ENCODE data around the gene CNRIP1. TPM values are rescaled to one million over a fixed set of nuclear protein-coding genes. Genes with fewer than 3 reads are reported as not detected.

CNRIP1 gene
- total RNA-seq, 1 donor from 2014 or later = 4.4 TPM

DNA sequence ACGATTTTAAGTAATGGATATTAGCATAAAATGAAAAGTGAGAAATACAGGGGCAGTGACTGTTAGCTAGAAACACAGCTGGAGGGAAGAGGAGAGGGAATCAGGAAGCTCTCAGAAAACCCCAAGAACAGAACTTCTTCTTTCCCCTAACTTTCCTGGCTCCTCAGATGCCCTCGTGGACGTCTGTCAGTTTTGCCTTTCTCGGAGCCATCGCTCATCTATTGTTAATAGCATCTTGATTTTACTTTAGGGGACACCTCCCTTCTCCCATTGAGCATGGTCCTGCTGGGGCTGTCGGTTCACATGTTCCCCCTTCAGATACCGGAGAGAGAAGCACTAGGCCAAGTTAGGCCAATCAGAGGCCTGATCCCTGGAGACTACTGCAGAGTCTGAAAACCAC, 43.0 kb upstream of the CNRIP1 start:
- no peaks in the 10 kb centered on the region for H3K4me1 Mint-ChIP-seq (ENCODE audit: low read depth, unreplicated experiment)
- FAIRE-seq = no peak
- Histone ChIP-seq H4K20me1 (ENCODE audit: insufficient read depth, low read length) (no peaks in the 10 kb centered on the region), H3K79me2 (ENCODE audit: insufficient read depth, low read length) (no peaks in the 10 kb centered on the region), H3K9ac (ENCODE audit: low read length) (no peak overlapping the region), H3K27ac (ENCODE audit: low read depth, low read length) (no peak overlapping the region), H3K4me3 (ENCODE audit: insufficient read depth, low read depth, low read length) (no peak overlapping the region), H3K27me3 (ENCODE audit: insufficient read depth, low read length) (no peaks in the 10 kb centered on the region), H3K9me3 (ENCODE audit: insufficient read depth, low read depth, low read length) (no peaks in the 10 kb centered on the region), H2AFZ (ENCODE audit: low read depth, low read length) (no peak overlapping the region), H3K4me2 (ENCODE audit: low read length) (no peak overlapping the region), H3K36me3 (ENCODE audit: insufficient read depth, low read length) (no peaks in the 10 kb centered on the region), H3K4me1 (ENCODE audit: insufficient read depth, low read length) (no peaks in the 10 kb centered on the region)
- no peaks in the 10 kb centered on the region for H3K36me3 Mint-ChIP-seq (ENCODE audit: low read depth, unreplicated experiment)
- H3K4me3 Mint-ChIP-seq (ENCODE audit: unreplicated experiment) = no peak overlapping the region
- no peaks in the 10 kb centered on the region for H3K9me3 Mint-ChIP-seq (ENCODE audit: unreplicated experiment)
- no peaks in the 10 kb centered on the region for H3K27me3 Mint-ChIP-seq (ENCODE audit: low read depth, unreplicated experiment)
- H3K27ac Mint-ChIP-seq (ENCODE audit: unreplicated experiment) = no peak overlapping the region
- TF ChIP-seq EZH2 (IDR thresholded peaks at IDR 0.05; ENCODE audit: insufficient read depth, low read length) = no peak
- no peak for TF ChIP-seq CTCF (IDR thresholded peaks at IDR 0.05; ENCODE audit: insufficient read depth, low read depth, low read length)
- DNase-seq (ENCODE audit: low read depth) = no peak

DNA sequence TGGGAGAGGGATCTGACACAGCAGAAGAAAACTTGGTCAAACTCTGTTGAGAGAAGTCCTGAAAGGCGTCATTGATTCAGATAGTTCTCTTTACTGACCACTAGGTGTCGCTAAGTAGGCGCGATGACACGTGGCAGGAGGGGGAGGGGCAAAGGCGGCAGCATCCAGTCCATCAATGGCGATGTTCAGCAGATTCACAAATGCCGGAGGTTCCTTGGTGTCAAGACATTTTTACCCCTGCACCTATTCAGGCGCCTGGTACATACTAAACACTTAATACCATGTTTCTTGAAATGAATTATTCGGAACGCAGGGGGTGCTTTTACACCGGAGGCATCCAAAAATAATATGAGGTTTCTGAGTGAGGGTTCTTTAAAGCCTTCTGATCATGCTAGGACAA, 42.3 kb upstream of the CNRIP1 start:
- Histone ChIP-seq H3K79me2 (ENCODE audit: insufficient read depth, low read length) (no peaks in the 10 kb centered on the region), H3K9ac (ENCODE audit: low read length) (no peak overlapping the region), H3K9me3 (ENCODE audit: insufficient read depth, low read depth, low read length) (no peaks in the 10 kb centered on the region), H3K27me3 (ENCODE audit: insufficient read depth, low read length) (no peaks in the 10 kb centered on the region), H3K36me3 (ENCODE audit: insufficient read depth, low read length) (no peaks in the 10 kb centered on the region), H3K4me3 (ENCODE audit: insufficient read depth, low read depth, low read length) (no peak overlapping the region), H2AFZ (ENCODE audit: low read depth, low read length) (no peak overlapping the region), H3K4me2 (ENCODE audit: low read length) (no peak overlapping the region), H3K27ac (ENCODE audit: low read depth, low read length) (no peak overlapping the region), H3K4me1 (ENCODE audit: insufficient read depth, low read length) (no peaks in the 10 kb centered on the region), H4K20me1 (ENCODE audit: insufficient read depth, low read length) (no peaks in the 10 kb centered on the region)
- FAIRE-seq (no peak), DNase-seq (ENCODE audit: low read depth) (peak; percentile 10)
- Mint-ChIP-seq H3K27ac (ENCODE audit: unreplicated experiment) (no peak overlapping the region), H3K27me3 (ENCODE audit: low read depth, unreplicated experiment) (no peaks in the 10 kb centered on the region), H3K4me3 (ENCODE audit: unreplicated experiment) (no peak overlapping the region), H3K9me3 (ENCODE audit: unreplicated experiment) (no peaks in the 10 kb centered on the region), H3K36me3 (ENCODE audit: low read depth, unreplicated experiment) (no peaks in the 10 kb centered on the region), H3K4me1 (ENCODE audit: low read depth, unreplicated experiment) (no peaks in the 10 kb centered on the region)
- TF ChIP-seq CTCF (IDR thresholded peaks at IDR 0.05; ENCODE audit: insufficient read depth, low read depth, low read length) (peak; percentile 58), EZH2 (IDR thresholded peaks at IDR 0.05; ENCODE audit: insufficient read depth, low read length) (no peak)

- Histone ChIP-seq H3K79me2 (ENCODE audit: insufficient read depth, low read length) (no peaks in the 10 kb centered on the region), H3K4me1 (ENCODE audit: insufficient read depth, low read length) (no peaks in the 10 kb centered on the region), H3K27me3 (ENCODE audit: insufficient read depth, low read length) (no peaks in the 10 kb centered on the region), H3K4me3 (ENCODE audit: insufficient read depth, low read depth, low read length) (no peak overlapping the region), H2AFZ (ENCODE audit: low read depth, low read length) (no peak overlapping the region), H3K9me3 (ENCODE audit: insufficient read depth, low read depth, low read length) (no peaks in the 10 kb centered on the region), H3K36me3 (ENCODE audit: insufficient read depth, low read length) (no peaks in the 10 kb centered on the region), H4K20me1 (ENCODE audit: insufficient read depth, low read length) (no peaks in the 10 kb centered on the region), H3K4me2 (ENCODE audit: low read length) (no peak overlapping the region), H3K27ac (ENCODE audit: low read depth, low read length) (no peak overlapping the region), H3K9ac (ENCODE audit: low read length) (no peak overlapping the region)
- FAIRE-seq (no peak), DNase-seq (ENCODE audit: low read depth) (no peak)
- H3K27ac Mint-ChIP-seq (ENCODE audit: unreplicated experiment) = no peak overlapping the region
- no peak for TF ChIP-seq CTCF (IDR thresholded peaks at IDR 0.05; ENCODE audit: insufficient read depth, low read depth, low read length)
- no peak for TF ChIP-seq EZH2 (IDR thresholded peaks at IDR 0.05; ENCODE audit: insufficient read depth, low read length)
- no peak overlapping the region for H3K4me3 Mint-ChIP-seq (ENCODE audit: unreplicated experiment)
- no peaks in the 10 kb centered on the region for H3K9me3 Mint-ChIP-seq (ENCODE audit: unreplicated experiment)
- no peaks in the 10 kb centered on the region for H3K4me1 Mint-ChIP-seq (ENCODE audit: low read depth, unreplicated experiment)
- no peaks in the 10 kb centered on the region for H3K36me3 Mint-ChIP-seq (ENCODE audit: low read depth, unreplicated experiment)
- no peaks in the 10 kb centered on the region for H3K27me3 Mint-ChIP-seq (ENCODE audit: low read depth, unreplicated experiment)
Measured at GRCh38 chr2:68359889-68360288, 40.1 kb upstream of the CNRIP1 start.
